Daoy (cell line): ENCODE results near the gene C2CD3. TPM values are rescaled to one million over a fixed set of nuclear protein-coding genes. Genes with fewer than 3 reads are reported as not detected.
"Not testable (repeated sequence)": the region's sequence is repeated elsewhere in the genome, so short reads cannot be mapped to it uniquely, and the experiment has no call there.

Experiments
- DNase-seq: peaks from one replicate; pipeline ENCODE4 v3.0.0-alpha.2; 2015; ENCODE audit warnings: low read depth
- total RNA-seq: library from RNA; depleted of rRNA; stranded (reverse); fragments of >200 nt; shearing (Covaris generic); gene quantifications from 2 replicates; pipeline ENCODE4 v1.2.3, GENCODE V29; 2014

C2CD3 gene
- total RNA-seq, 1 experiment from 2014 or later: 21.9 TPM

- not testable (repeated sequence) for DNase-seq
Measured at GRCh38 chr11:74120260-74121035, 50.4 kb downstream of the C2CD3 start.

- no peak for DNase-seq
Measured at GRCh38 chr11:74116719-74117118, 54.1 kb downstream of the C2CD3 start.

- no peak for DNase-seq
Measured at GRCh38 chr11:74112877-74113276, 57.9 kb downstream of the C2CD3 start.

GRCh38 chr11:74106124-74106523, 64.7 kb downstream of the C2CD3 start:
- DNase-seq: no peak

GRCh38 chr11:74102321-74102720, 68.5 kb downstream of the C2CD3 start:
- no peak for DNase-seq

GRCh38 chr11:74100735-74101134, 70.1 kb downstream of the C2CD3 start:
- DNase-seq: no peak

GRCh38 chr11:74100231-74100630, 70.6 kb downstream of the C2CD3 start:
- DNase-seq: no peak

- DNase-seq: no peak
Measured at GRCh38 chr11:74097686-74098237, 73.0 kb downstream of the C2CD3 start.

GRCh38 chr11:74094393-74094792, 76.4 kb downstream of the C2CD3 start:
- no peak for DNase-seq

- no peak for DNase-seq
Measured at GRCh38 chr11:74092425-74092824, 78.4 kb downstream of the C2CD3 start.

- DNase-seq: no peak
Measured at GRCh38 chr11:74091549-74091948, 79.3 kb downstream of the C2CD3 start.

GRCh38 chr11:74090701-74091100, 80.1 kb downstream of the C2CD3 start:
- DNase-seq: no peak

GRCh38 chr11:74086242-74086884, 84.4 kb downstream of the C2CD3 start:
- no peak for DNase-seq

- DNase-seq: no peak
Measured at GRCh38 chr11:74085542-74085892, 85.3 kb downstream of the C2CD3 start.

- DNase-seq: no peak
Measured at GRCh38 chr11:74084796-74085541, 85.8 kb downstream of the C2CD3 start.

- DNase-seq: not testable (repeated sequence)
Measured at GRCh38 chr11:74083927-74084326, 86.9 kb downstream of the C2CD3 start.

GRCh38 chr11:74081428-74081827, 89.4 kb downstream of the C2CD3 start:
- DNase-seq: no peak

GRCh38 chr11:74077193-74077592, 93.6 kb downstream of the C2CD3 start:
- DNase-seq: no peak

GRCh38 chr11:74072721-74073120, 98.1 kb downstream of the C2CD3 start:
- no peak for DNase-seq

- no peak for DNase-seq
Measured at GRCh38 chr11:74072286-74072685, 98.5 kb downstream of the C2CD3 start.

GRCh38 chr11:74070723-74071492, 99.9 kb downstream of the C2CD3 start:
- DNase-seq: no peak
